ENCODE results near the gene APMAP.

Gene APMAP

GRCh38 chr20:24987244-24987643 lies 5.3 kb downstream of the APMAP start:
- DNase-seq (ENCODE audit: low spot score) = no peak

GRCh38 chr20:24986436-24987015 lies 6.0 kb downstream of the APMAP start:
- no peak for DNase-seq (ENCODE audit: low spot score)

GRCh38 chr20:24985802-24986201 lies 6.7 kb downstream of the APMAP start:
- no peak for DNase-seq (ENCODE audit: low spot score)

- no peak for DNase-seq (ENCODE audit: low spot score)
These were observed 7.5 kb downstream of the APMAP start for GRCh38 chr20:24984961-24985640.

GRCh38 chr20:24983896-24984295 lies 8.7 kb downstream of the APMAP start:
- DNase-seq (ENCODE audit: low spot score) = no peak

- no peak for DNase-seq (ENCODE audit: low spot score)
These were observed 10.8 kb downstream of the APMAP start for GRCh38 chr20:24981790-24982189.

GRCh38 chr20:24981282-24981681 lies 11.3 kb downstream of the APMAP start:
- no peak for DNase-seq (ENCODE audit: low spot score)

GRCh38 chr20:24980291-24981053 lies 12.1 kb downstream of the APMAP start:
- DNase-seq (ENCODE audit: low spot score) = no peak

GRCh38 chr20:24979036-24979960 lies 13.3 kb downstream of the APMAP start:
- no peak for DNase-seq (ENCODE audit: low spot score)

GRCh38 chr20:24978513-24978912 lies 14.0 kb downstream of the APMAP start:
- no peak for DNase-seq (ENCODE audit: low spot score)

GRCh38 chr20:24977797-24978196 lies 14.8 kb downstream of the APMAP start:
- no peak for DNase-seq (ENCODE audit: low spot score)

GRCh38 chr20:24977336-24977735 lies 15.2 kb downstream of the APMAP start:
- DNase-seq (ENCODE audit: low spot score) = no peak

GRCh38 chr20:24972341-24972740 lies 20.2 kb downstream of the APMAP start:
- DNase-seq (ENCODE audit: low spot score) = no peak

- no peak for DNase-seq (ENCODE audit: low spot score)
These were observed 21.0 kb downstream of the APMAP start for GRCh38 chr20:24971376-24972101.

GRCh38 chr20:24970754-24971153 lies 21.8 kb downstream of the APMAP start:
- no peak for DNase-seq (ENCODE audit: low spot score)

GRCh38 chr20:24970030-24970553 lies 22.5 kb downstream of the APMAP start:
- no peak for DNase-seq (ENCODE audit: low spot score)

GRCh38 chr20:24969186-24970029 lies 23.1 kb downstream of the APMAP start:
- DNase-seq (ENCODE audit: low spot score) = no peak

- no peak for DNase-seq (ENCODE audit: low spot score)
These were observed 24.2 kb downstream of the APMAP start for GRCh38 chr20:24968278-24968800.

- DNase-seq (ENCODE audit: low spot score) = no peak
These were observed 26.1 kb downstream of the APMAP start for GRCh38 chr20:24966317-24967012.

Data from RKO (cell line).